Stomach (tissue), 4 donors: ENCODE data around the gene CLEC2L.

Experiments
- CTCF ChIP-seq, 7 experiments: fragments of 450-650 bp in 4 of 7; fragments of 200-600 bp in 3 of 7; sonication (generic) in 3 of 7; IDR thresholded peaks; one replicate each; pipeline ENCODE4 v1.5.1; 2016 to 2019; ENCODE audit warnings: antibody characterized with exemption in 7 of 7, control low read depth in 2 of 7, mild to moderate bottlenecking in 1 of 7
- EP300 ChIP-seq: sonication (generic); formaldehyde crosslinking; IDR thresholded peaks from one replicate; pipeline ENCODE4 v1.6.1; 2017; ENCODE audit warnings: antibody characterized with exemption
- POLR2A ChIP-seq, 4 donors: fragments of 450-650 bp; IDR thresholded peaks; one replicate each; pipeline ENCODE4 v1.6.1; 2016; ENCODE audit warnings: antibody characterized with exemption in 4 of 4, control low read depth in 2 of 4, mild to moderate bottlenecking in 1 of 4, moderate library complexity in 1 of 4
- POLR2AphosphoS5 ChIP-seq, 3 donors: sonication (generic); formaldehyde crosslinking; IDR thresholded peaks; one replicate each; pipeline ENCODE4 v1.6.1; 2016; ENCODE audit warnings: antibody characterized with exemption in 3 of 3

GRCh38 chr7:139562491-139562890, 39.0 kb downstream of the CLEC2L start:
- no peak for TF ChIP-seq EP300
- TF ChIP-seq POLR2AphosphoS5 (IDR thresholded peaks at IDR 0.05): no peak
- no peak for TF ChIP-seq POLR2A (IDR thresholded peaks at IDR 0.05)
- TF ChIP-seq CTCF (IDR thresholded peaks at IDR 0.05): no peak
